ENCODE data around the gene CTNNA2.

GRCh38 chr2:80028051-80028450, 515.2 kb downstream of the CTNNA2 start:
- TF ChIP-seq GATA2 (IDR thresholded peaks at IDR 0.05; ENCODE audit: low read depth, low read length) = no peak
- no peak for TF ChIP-seq GATA3 (IDR thresholded peaks at IDR 0.05; ENCODE audit: low read depth, low read length)

Data from SH-SY5Y (cell line).